HepG2 (cell line): ENCODE results near the gene TUBA4B. TPM values are rescaled to one million over a fixed set of nuclear protein-coding genes. Genes with fewer than 3 reads are reported as not detected.

Experiments used
- NFYB ChIP-seq: sonication (generic); formaldehyde crosslinking; IDR thresholded peaks from 2 replicates; pipeline ENCODE4 v1.4.0; 2020; ENCODE audit warnings: missing genetic modification reagents
- RFX3 ChIP-seq: IDR thresholded peaks from 2 replicates; pipeline ENCODE4 v1.6.1; 2016; ENCODE audit warnings: missing biosample characterization, missing genetic modification reagents
- ZFP41 ChIP-seq: sonication (generic); formaldehyde crosslinking; IDR thresholded peaks from 2 replicates; pipeline ENCODE4 v1.4.0; 2020; ENCODE audit warnings: mild to moderate bottlenecking, missing genetic modification reagents, borderline replicate concordance
- ZFP91 ChIP-seq: sonication (generic); formaldehyde crosslinking; IDR thresholded peaks from 2 replicates; pipeline ENCODE4 v1.9.0; 2022; ENCODE audit warnings: missing genetic modification reagents, mild to moderate bottlenecking, borderline replicate concordance
- ZNF407 ChIP-seq: sonication (generic); formaldehyde crosslinking; IDR thresholded peaks from one replicate; pipeline ENCODE4 v1.5.1; 2020; ENCODE audit warnings: mild to moderate bottlenecking, missing genetic modification reagents; ENCODE audit errors: not compliant biosample characterization
- ZNF558 ChIP-seq: sonication (generic); formaldehyde crosslinking; IDR thresholded peaks from 2 replicates; pipeline ENCODE4 v1.9.0; 2022; ENCODE audit warnings: mild to moderate bottlenecking, missing genetic modification reagents, borderline replicate concordance
- ZNF652 ChIP-seq: IDR thresholded peaks from 2 replicates; pipeline ENCODE4 v1.6.1; 2016; ENCODE audit warnings: low read depth, borderline replicate concordance
- ZNF670 ChIP-seq: sonication (generic); formaldehyde crosslinking; IDR thresholded peaks from 2 replicates; pipeline ENCODE4 v1.8.0; 2022; ENCODE audit warnings: mild to moderate bottlenecking, missing genetic modification reagents, borderline replicate concordance
- ZNF7 ChIP-seq: IDR thresholded peaks from 2 replicates; pipeline ENCODE4 v1.6.1; 2016; ENCODE audit warnings: missing biosample characterization, missing genetic modification reagents
- polyA plus RNA-seq, 8 experiments: library from polyadenylated mRNA; depleted of rRNA in 3 of 8; stranded (reverse) in 7 of 8; unstranded in 1 of 8; fragments of >200 nt; fragmentation: Illumina TruSeq in 4 of 8; extraction: Trizol in 4 of 8; gene quantifications; 2 replicates each; pipeline versions ENCODE4 v1.2.1 to v1.2.3, GENCODE V29; 2011 to 2016; ENCODE audit warnings: low read depth in 4 of 8, missing spikeins in 1 of 8, mixed read lengths in 1 of 8; ENCODE audit not compliant: insufficient read depth in 1 of 8
- total RNA-seq, 5 experiments: library from RNA; depleted of rRNA; stranded (reverse); fragments of >200 nt; fragmentation: Illumina TruSeq; extraction: Trizol; gene quantifications; 2 replicates each; pipeline ENCODE4 v1.2.3, GENCODE V29; 2016; ENCODE audit warnings: low read depth in 1 of 5
- TF ChIP-seq, protein P1 (sequence below): IDR thresholded peaks from 2 replicates; pipeline ENCODE4 v1.6.1; 2016; ENCODE audit warnings: low read depth
- TF ChIP-seq, protein P2 (sequence below): sonication (generic); formaldehyde crosslinking; IDR thresholded peaks from 2 replicates; pipeline ENCODE4 v1.5.0; 2020; ENCODE audit warnings: mild to moderate bottlenecking, missing genetic modification reagents

The TUBA4B gene
- total and polyA plus RNA-seq, 2 of the 13 experiments (the other 11 are each of a cell fraction or from before 2014, with no cell fraction given): 0.18 to 0.22 TPM

DNA sequence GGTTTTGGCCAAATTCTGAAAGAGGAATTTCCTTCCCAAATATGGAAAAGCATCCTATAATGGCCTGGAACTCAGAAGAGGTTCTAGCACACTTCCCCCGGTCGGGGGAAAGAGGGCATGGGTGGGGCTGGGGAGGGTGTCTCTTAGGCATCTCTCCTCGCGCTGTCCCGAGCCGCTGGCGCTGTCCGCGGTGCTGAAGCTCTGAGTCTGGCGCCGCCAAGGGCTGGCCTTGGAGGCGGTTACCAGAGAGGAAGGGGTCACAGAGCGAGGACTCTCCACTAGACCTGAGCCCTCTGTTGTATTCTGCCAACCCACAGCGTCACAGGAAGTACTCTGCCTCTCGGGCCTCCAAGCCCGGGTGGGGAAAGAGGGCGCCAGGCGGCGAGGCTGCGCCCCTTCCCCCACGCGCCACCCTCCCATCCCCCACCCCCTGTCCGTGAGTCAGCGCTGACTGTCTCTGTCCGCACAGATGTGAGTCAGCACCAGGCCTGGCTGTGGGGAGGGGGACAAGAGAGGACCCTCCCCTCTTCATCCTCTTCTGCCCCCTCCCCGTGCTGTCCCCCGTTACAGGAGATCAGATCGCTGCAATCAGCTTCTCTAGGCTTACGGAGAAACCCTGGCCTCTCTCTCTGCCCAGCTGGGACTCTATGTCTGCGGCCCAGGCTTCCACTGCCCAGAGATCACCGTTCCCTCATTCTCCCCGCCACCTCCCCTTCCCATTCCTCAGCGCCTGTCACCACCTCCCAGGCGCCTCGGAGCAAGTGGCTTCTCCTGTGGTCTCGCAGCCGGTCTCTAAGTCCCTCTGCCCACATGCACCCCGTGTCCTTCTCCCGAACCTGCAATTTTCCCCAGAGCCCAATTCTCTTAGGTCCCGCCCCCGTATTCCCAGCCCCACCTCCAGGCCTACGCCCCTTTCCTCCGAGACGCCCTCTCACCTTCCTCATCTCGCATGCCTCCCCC, 55.4 kb downstream of the TUBA4B start (continued):
- 0 out of 2 replicates have a peak, but pooled peaks have one; percentile 34 for TF ChIP-seq ZFP91
- TF ChIP-seq ZNF407 (CRISPR knock-in tag): no peak
- TF ChIP-seq ZNF652: peak; percentile 24; the same call in 1 of the 2 replicates
- no peak for TF ChIP-seq ZFP41
- peak; percentile 69 for TF ChIP-seq ZNF7
- TF ChIP-seq ZNF670 (CRISPR knock-in tag): no peak; the same call in 1 of the 2 replicates
- peak; percentile 57 for TF ChIP-seq NFYB (CRISPR knock-in tag)
- peak; percentile 51; the same call in 1 of the 2 replicates for TF ChIP-seq RFX3
- peak; percentile 98; the same call in 1 of the 2 replicates for TF ChIP-seq ZNF558 (CRISPR knock-in tag)
- TF ChIP-seq, protein P1, sequence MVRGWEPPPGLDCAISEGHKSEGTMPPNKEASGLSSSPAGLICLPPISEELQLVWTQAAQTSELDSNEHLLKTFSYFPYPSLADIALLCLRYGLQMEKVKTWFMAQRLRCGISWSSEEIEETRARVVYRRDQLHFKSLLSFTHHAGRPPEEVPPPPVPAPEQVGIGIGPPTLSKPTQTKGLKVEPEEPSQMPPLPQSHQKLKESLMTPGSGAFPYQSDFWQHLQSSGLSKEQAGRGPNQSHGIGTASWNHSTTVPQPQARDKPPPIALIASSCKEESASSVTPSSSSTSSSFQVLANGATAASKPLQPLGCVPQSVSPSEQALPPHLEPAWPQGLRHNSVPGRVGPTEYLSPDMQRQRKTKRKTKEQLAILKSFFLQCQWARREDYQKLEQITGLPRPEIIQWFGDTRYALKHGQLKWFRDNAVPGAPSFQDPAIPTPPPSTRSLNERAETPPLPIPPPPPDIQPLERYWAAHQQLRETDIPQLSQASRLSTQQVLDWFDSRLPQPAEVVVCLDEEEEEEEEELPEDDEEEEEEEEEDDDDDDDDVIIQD (CRISPR knock-in tag): peak; percentile 86
- TF ChIP-seq, protein P2, sequence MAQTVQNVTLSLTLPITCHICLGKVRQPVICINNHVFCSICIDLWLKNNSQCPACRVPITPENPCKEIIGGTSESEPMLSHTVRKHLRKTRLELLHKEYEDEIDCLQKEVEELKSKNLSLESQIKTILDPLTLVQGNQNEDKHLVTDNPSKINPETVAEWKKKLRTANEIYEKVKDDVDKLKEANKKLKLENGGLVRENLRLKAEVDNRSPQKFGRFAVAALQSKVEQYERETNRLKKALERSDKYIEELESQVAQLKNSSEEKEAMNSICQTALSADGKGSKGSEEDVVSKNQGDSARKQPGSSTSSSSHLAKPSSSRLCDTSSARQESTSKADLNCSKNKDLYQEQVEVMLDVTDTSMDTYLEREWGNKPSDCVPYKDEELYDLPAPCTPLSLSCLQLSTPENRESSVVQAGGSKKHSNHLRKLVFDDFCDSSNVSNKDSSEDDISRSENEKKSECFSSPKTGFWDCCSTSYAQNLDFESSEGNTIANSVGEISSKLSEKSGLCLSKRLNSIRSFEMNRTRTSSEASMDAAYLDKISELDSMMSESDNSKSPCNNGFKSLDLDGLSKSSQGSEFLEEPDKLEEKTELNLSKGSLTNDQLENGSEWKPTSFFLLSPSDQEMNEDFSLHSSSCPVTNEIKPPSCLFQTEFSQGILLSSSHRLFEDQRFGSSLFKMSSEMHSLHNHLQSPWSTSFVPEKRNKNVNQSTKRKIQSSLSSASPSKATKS (CRISPR knock-in tag): no peak; the same call in none of the 2 replicates
